ENCODE results near the gene SPINDOC.

DNA sequence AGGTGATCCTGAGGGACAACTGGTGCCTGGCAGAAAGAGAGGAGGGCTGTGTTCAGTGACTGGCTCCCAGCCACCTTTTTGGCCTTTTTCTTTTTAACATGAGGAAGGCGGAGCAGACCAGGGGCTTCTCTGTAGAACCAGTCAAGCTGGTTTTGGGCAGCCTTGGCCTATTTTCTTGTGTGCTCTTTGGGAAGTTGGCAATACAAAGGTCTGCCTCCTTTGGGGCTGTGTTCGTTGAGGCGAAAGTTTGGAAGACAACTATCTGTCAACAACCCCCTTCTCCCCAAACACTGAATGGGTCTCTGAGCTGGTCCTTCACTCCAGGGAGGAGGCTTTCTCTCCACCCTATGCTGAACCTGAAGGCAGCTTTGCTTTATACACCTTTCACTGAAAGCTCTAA is 34.1 kb downstream of the SPINDOC start:
- TF ChIP-seq, protein P1, sequence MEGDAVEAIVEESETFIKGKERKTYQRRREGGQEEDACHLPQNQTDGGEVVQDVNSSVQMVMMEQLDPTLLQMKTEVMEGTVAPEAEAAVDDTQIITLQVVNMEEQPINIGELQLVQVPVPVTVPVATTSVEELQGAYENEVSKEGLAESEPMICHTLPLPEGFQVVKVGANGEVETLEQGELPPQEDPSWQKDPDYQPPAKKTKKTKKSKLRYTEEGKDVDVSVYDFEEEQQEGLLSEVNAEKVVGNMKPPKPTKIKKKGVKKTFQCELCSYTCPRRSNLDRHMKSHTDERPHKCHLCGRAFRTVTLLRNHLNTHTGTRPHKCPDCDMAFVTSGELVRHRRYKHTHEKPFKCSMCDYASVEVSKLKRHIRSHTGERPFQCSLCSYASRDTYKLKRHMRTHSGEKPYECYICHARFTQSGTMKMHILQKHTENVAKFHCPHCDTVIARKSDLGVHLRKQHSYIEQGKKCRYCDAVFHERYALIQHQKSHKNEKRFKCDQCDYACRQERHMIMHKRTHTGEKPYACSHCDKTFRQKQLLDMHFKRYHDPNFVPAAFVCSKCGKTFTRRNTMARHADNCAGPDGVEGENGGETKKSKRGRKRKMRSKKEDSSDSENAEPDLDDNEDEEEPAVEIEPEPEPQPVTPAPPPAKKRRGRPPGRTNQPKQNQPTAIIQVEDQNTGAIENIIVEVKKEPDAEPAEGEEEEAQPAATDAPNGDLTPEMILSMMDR (IDR thresholded peaks at IDR 0.05), result no peak
- no peak for TF ChIP-seq POLR2A (IDR thresholded peaks at IDR 0.05)

All from heart left ventricle (tissue), 13 donors.